Measurements from ENCODE around the gene TAP2.
A peak's percentile ranks its signal among the peaks of the same experiment; 100 is the strongest.

DNA sequence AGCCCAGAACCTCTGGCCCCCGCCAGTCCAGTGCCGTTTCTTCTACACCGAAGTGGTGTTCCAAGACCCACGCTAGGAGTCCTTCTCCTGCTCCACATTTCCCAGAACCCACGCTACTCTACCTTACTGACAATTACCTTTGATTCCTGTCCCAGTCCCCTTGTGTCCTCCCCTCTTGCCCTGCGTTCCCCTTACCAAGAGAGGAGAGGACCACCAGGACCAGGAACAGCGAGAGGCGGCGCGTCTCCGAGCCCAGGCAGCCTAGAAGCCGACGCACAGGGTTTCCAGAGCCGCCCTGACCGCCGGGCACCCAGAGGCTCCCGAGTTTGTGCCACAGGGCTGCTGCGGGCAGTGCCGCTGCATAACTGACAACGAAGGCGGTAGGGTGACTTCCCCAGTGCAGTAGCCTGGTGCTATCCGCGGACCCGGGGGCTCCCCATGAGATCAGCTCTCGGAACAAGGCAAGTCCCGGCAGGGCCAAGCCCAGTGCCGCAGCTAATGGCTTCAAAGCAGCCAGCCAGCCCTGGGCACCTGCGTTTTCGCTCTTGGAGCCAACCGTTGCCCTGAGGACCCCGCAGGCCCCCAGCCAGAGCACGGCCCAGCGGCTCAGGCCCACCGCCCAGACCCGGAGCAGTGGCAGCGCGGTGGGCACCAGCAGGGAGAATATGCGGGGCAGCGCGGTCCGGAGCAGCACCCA lies 14.5 kb upstream of the TAP2 start:
- TF ChIP-seq POLR2AphosphoS5 (IDR thresholded peaks at IDR 0.05; ENCODE audit: low read depth, low read length) (peak; percentile 47; the same call in 1 of the 2 replicates), POLR2A (IDR thresholded peaks at IDR 0.05; ENCODE audit: low read depth, low read length) (no peak), TAF1 (IDR thresholded peaks at IDR 0.05; ENCODE audit: borderline replicate concordance, low read depth, low read length) (no peak; the same call in 1 of the 2 replicates)

Measured in GM12892 (cell line).